Hematopoietic multipotent progenitor cell (in vitro differentiated cells): Measurements from ENCODE around the gene SPRR2D. TPM values are rescaled to one million over a fixed set of nuclear protein-coding genes. Genes with fewer than 3 reads are reported as not detected.
"Not testable (repeated sequence)": the region's sequence is repeated elsewhere in the genome, so short reads cannot be mapped to it uniquely, and the experiment has no call there.

Experiments
- DNase-seq, 3 donors: peaks; one replicate each; pipeline ENCODE4 v3.0.0-alpha.2; 2011 to 2015; ENCODE audit warnings: low read depth in 2 of 3, low spot score in 2 of 3
- small RNA-seq: library from RNA; depleted of rRNA; stranded (forward); fragments of <200 nt; gene quantifications from one replicate; pipeline ENCODE3, GENCODE V24; 2012
- total RNA-seq: library from RNA; depleted of rRNA; stranded (reverse); fragments of >200 nt; gene quantifications from one replicate; pipeline ENCODE4 v1.2.3, GENCODE V29; 2012

Gene SPRR2D
- total RNA-seq, 1 donor = not detected

GRCh38 chr1:153021829-153022228, 19.1 kb downstream of the SPRR2D start:
- not testable (repeated sequence) for DNase-seq

- not testable (repeated sequence) for DNase-seq
Measured at GRCh38 chr1:153011235-153011758, 29.6 kb downstream of the SPRR2D start.

- DNase-seq = no peak
Measured at GRCh38 chr1:153001382-153001781, 39.5 kb downstream of the SPRR2D start, which contains the start of gene SPRR3. TSS of gene SPRR3 (plus strand) at chr1:153001749. CDS start at chr1:153003021, 1,272 bp downstream.

GRCh38 chr1:153000294-153000693, 40.6 kb downstream of the SPRR2D start:
- DNase-seq = no peak

GRCh38 chr1:152999818-153000217, 41.1 kb downstream of the SPRR2D start:
- DNase-seq = no peak

GRCh38 chr1:152998476-152998875, 42.4 kb downstream of the SPRR2D start:
- no peak for DNase-seq

GRCh38 chr1:152997901-152998300, 43.0 kb downstream of the SPRR2D start:
- no peak for DNase-seq

GRCh38 chr1:152996633-152997400, 44.1 kb downstream of the SPRR2D start:
- no peak for DNase-seq

- DNase-seq = no peak
Measured at GRCh38 chr1:152995842-152996241, 45.1 kb downstream of the SPRR2D start.

GRCh38 chr1:152993186-152993585, 47.7 kb downstream of the SPRR2D start:
- DNase-seq = no peak

Small RNA genes lying within 50 kb of the gene (small RNA-seq; reads per million reads assigned to genes)
- gene AL356867.1 (not detected), gene RF00322 (not detected)

Other genes starting within 250 kb of the SPRR2D start
- not detected for gene LCE1D, start 244.4 kb downstream of the SPRR2D start, total RNA-seq
- gene LCE1C, start 234.5 kb downstream of the SPRR2D start, total RNA-seq = not detected
- gene LCE1B, start 229.1 kb downstream of the SPRR2D start, total RNA-seq = not detected
- not detected for gene LCE1A, start 213.6 kb downstream of the SPRR2D start, total RNA-seq
- gene LCE6A, start 198.3 kb downstream of the SPRR2D start, total RNA-seq = not detected
- not detected for gene LCE7A, start 181.1 kb downstream of the SPRR2D start, total RNA-seq
- not detected for gene SMCP, start 162.8 kb downstream of the SPRR2D start, total RNA-seq
- gene IVL, start 132.6 kb downstream of the SPRR2D start, total RNA-seq = not detected
- gene SPRR5, start 93.9 kb downstream of the SPRR2D start, total RNA-seq = not detected
- not detected for gene SPRR4, start 70.5 kb downstream of the SPRR2D start, total RNA-seq
- not detected for gene SPRR1A, start 57.0 kb downstream of the SPRR2D start, total RNA-seq
- gene SPRR3, start 39.4 kb downstream of the SPRR2D start, total RNA-seq = not detected
- gene SPRR1B, start 9.9 kb downstream of the SPRR2D start, total RNA-seq = not detected
- not detected for gene SPRR2A, start 16.4 kb upstream of the SPRR2D start, total RNA-seq
- gene SPRR2B, start 30.5 kb upstream of the SPRR2D start, total RNA-seq = not detected
- gene SPRR2E, start 53.4 kb upstream of the SPRR2D start, total RNA-seq = not detected
- gene SPRR2F, start 72.4 kb upstream of the SPRR2D start, total RNA-seq = not detected
- not detected for gene SPRR2G, start 109.8 kb upstream of the SPRR2D start, total RNA-seq
- not detected for gene LELP1, start 162.3 kb upstream of the SPRR2D start, total RNA-seq
- gene PRR9, start 176.5 kb upstream of the SPRR2D start, total RNA-seq = not detected
- gene LORICRIN, start 218.6 kb upstream of the SPRR2D start, total RNA-seq = not detected